OCI-LY1 (cell line): Measurements from ENCODE around the gene SPCS1.

Source experiments
- H2AFZ ChIP-seq: fragments of 200-600 bp; sonication (generic), shearing (Covaris generic); 2 replicates; pipeline ENCODE4 v1.6.0; 2014; ENCODE audit warnings: antibody characterized with exemption, mild to moderate bottlenecking, low read length
- H3F3A ChIP-seq: fragments of 200-600 bp; sonication (generic), shearing (Covaris generic); 2 replicates; pipeline ENCODE4 v1.6.0; 2014; ENCODE audit warnings: mild to moderate bottlenecking, antibody characterized with exemption, low read length, moderate library complexity; ENCODE audit not compliant: insufficient read depth
- H3K27ac ChIP-seq: fragments of 200-600 bp; sonication (generic); 2 replicates; pipeline ENCODE4 v1.5.1; 2014; ENCODE audit warnings: low read length, mixed run types, mild to moderate bottlenecking, low read depth; ENCODE audit not compliant: poor library complexity, severe bottlenecking
- H3K27me3 ChIP-seq: fragments of 200-600 bp; sonication (generic); 2 replicates; pipeline ENCODE4 v1.6.0; 2014; ENCODE audit warnings: antibody characterized with exemption, mild to moderate bottlenecking, low read length, moderate library complexity; ENCODE audit not compliant: insufficient read depth
- H3K36me3 ChIP-seq: fragments of 200-600 bp; sonication (generic); 2 replicates; pipeline ENCODE4 v1.6.1; 2014; ENCODE audit warnings: mild to moderate bottlenecking, antibody characterized with exemption, low read length, moderate library complexity, mixed read lengths; ENCODE audit not compliant: insufficient read depth
- H3K4me1 ChIP-seq: fragments of 200-600 bp; sonication (generic); 2 replicates; pipeline ENCODE4 v1.5.1; 2014; ENCODE audit warnings: mild to moderate bottlenecking, low read length, moderate library complexity; ENCODE audit not compliant: insufficient read depth, severe bottlenecking
- H3K4me2 ChIP-seq: fragments of 200-600 bp; sonication (generic), shearing (Covaris generic); 2 replicates; pipeline ENCODE4 v1.6.1; 2014; ENCODE audit warnings: low read length
- H3K4me3 ChIP-seq: fragments of 200-600 bp; sonication (generic); 2 replicates; pipeline ENCODE4 v1.5.1; 2014; ENCODE audit warnings: low read length, low read depth, mild to moderate bottlenecking, mixed read lengths; ENCODE audit not compliant: poor library complexity, severe bottlenecking
- H3K79me2 ChIP-seq: fragments of 200-600 bp; shearing (Covaris generic); 2 replicates; pipeline ENCODE4 v1.6.1; 2016; ENCODE audit warnings: mixed run types, low read length, mixed read lengths; ENCODE audit not compliant: insufficient read depth
- H3K9ac ChIP-seq: fragments of 200-600 bp; sonication (generic), shearing (Covaris generic); 2 replicates; pipeline ENCODE4 v1.6.1; 2014; ENCODE audit warnings: mild to moderate bottlenecking, low read length, mixed read lengths
- H3K9me2 ChIP-seq: fragments of 200-600 bp; sonication (generic), shearing (Covaris generic); 2 replicates; pipeline ENCODE4 v1.6.1; 2014; ENCODE audit warnings: low read depth, mild to moderate bottlenecking, low read length, mixed read lengths
- H3K9me3 ChIP-seq: fragments of 200-600 bp; shearing (Covaris generic); 2 replicates; pipeline ENCODE4 v1.6.1; 2014; ENCODE audit warnings: low read length, mixed read lengths
- H4K20me1 ChIP-seq: fragments of 200-600 bp; sonication (generic), shearing (Covaris generic); 2 replicates; pipeline ENCODE4 v1.6.0; 2016; ENCODE audit warnings: mild to moderate bottlenecking, low read length; ENCODE audit not compliant: insufficient read depth
- CTCF ChIP-seq: fragments of 200-600 bp; sonication (generic), shearing (Covaris generic); IDR thresholded peaks from 2 replicates; pipeline ENCODE4 v1.5.1; 2017; ENCODE audit warnings: mild to moderate bottlenecking, antibody characterized with exemption, low read length, moderate library complexity, mixed read lengths
- EZH2 ChIP-seq: fragments of 200-600 bp; sonication (generic), shearing (Covaris generic); IDR thresholded peaks from 2 replicates; pipeline ENCODE4 v1.8.0; 2017; ENCODE audit warnings: borderline replicate concordance, mixed run types, mild to moderate bottlenecking, antibody characterized with exemption, low read length, moderate library complexity, mixed read lengths

The SPCS1 gene

GRCh38 chr3:52684184-52684583, 21.7 kb upstream of the SPCS1 start:
- Histone ChIP-seq H3K36me3 (peaks cover 53% of the 10 kb centered on the region), H4K20me1 (no peaks in the 10 kb centered on the region), H3F3A (no peaks in the 10 kb centered on the region), H3K9me2 (no peaks in the 10 kb centered on the region), H3K27me3 (no peaks in the 10 kb centered on the region), H3K4me2 (peak overlapping the region; percentile 77), H3K4me1 (peaks cover 34% of the 10 kb centered on the region), H3K9me3 (no peaks in the 10 kb centered on the region), H2AFZ (no peak overlapping the region), H3K79me2 (peaks cover 54% of the 10 kb centered on the region), H3K4me3 (peak overlapping the region; percentile 96), H3K9ac (peak overlapping the region; percentile 81), H3K27ac (peak overlapping the region; percentile 75)
- TF ChIP-seq EZH2, result no peak
- TF ChIP-seq CTCF, result no peak

GRCh38 chr3:52685285-52685708, 20.6 kb upstream of the SPCS1 start:
- H3K36me3 ChIP-seq, result peaks cover 54% of the 10 kb centered on the region
- no peak overlapping the region for H2AFZ ChIP-seq
- no peaks in the 10 kb centered on the region for H3K9me3 ChIP-seq
- H3K79me2 ChIP-seq, result peaks cover 54% of the 10 kb centered on the region
- H4K20me1 ChIP-seq, result no peaks in the 10 kb centered on the region
- peaks cover 34% of the 10 kb centered on the region for H3K4me1 ChIP-seq
- H3K9ac ChIP-seq, result peak overlapping the region; percentile 98
- peak overlapping the region; percentile 75 for H3K27ac ChIP-seq
- H3K27me3 ChIP-seq, result no peaks in the 10 kb centered on the region
- peak overlapping the region; percentile 77 for H3K4me2 ChIP-seq
- H3F3A ChIP-seq, result no peaks in the 10 kb centered on the region
- H3K4me3 ChIP-seq, result peak overlapping the region; percentile 96
- TF ChIP-seq CTCF, result no peak
- TF ChIP-seq EZH2, result no peak
- no peaks in the 10 kb centered on the region for H3K9me2 ChIP-seq

- Histone ChIP-seq H4K20me1 (no peaks in the 10 kb centered on the region), H3K79me2 (peaks cover 53% of the 10 kb centered on the region), H3K9me3 (no peaks in the 10 kb centered on the region), H3K4me2 (peak within 1 kb of the TSS; percentile 99), H3F3A (no peaks in the 10 kb centered on the region), H3K27me3 (no peaks in the 10 kb centered on the region), H3K9me2 (no peaks in the 10 kb centered on the region), H3K4me1 (peaks cover 34% of the 10 kb centered on the region), H3K9ac (peak within 1 kb of the TSS; percentile 98), H3K27ac (peak within 1 kb of the TSS; percentile 75), H3K4me3 (peak within 1 kb of the TSS; percentile 96), H2AFZ (no peak within 1 kb of the TSS), H3K36me3 (peaks cover 55% of the 10 kb centered on the region)
- TF ChIP-seq CTCF (no peak), EZH2 (no peak)
Observed at GRCh38 chr3:52685709-52686691, 19.9 kb upstream of the SPCS1 start, which contains the start of the genes GNL3 and PBRM1. GNL3 (plus strand) TSS chr3:52686032; CDS start chr3:52686093, 61 bp downstream. PBRM1 (minus strand) TSS chr3:52685913.
